IMR-90 (cell line): ENCODE measurements around the gene C1orf52. TPM values are rescaled to one million over a fixed set of nuclear protein-coding genes. Genes with fewer than 3 reads are reported as not detected.
A peak's percentile ranks its signal among the peaks of the same experiment; 100 is the strongest.

ENCODE experiments used
- ATAC-seq: fragments of 200-7000 bp; cut with Tn5 transposase; 2 replicates; pipeline ENCODE4 v1.9.1; 2020; ENCODE audit warnings: low read depth, mild to moderate bottlenecking, moderate library complexity
- BruUV-seq: library from RNA; stranded (reverse); fragments of 400-500 nt; replicated peaks from 2 replicates; lab custom pipeline; 2021; lab: Mats Ljungman, UMichigan
- CTCF ChIA-PET: fragments of 300-600 bp; formaldehyde crosslinking; extraction: SDS; loops from one replicate; lab custom pipeline; 2021; ENCODE audit warnings: antibody characterized with exemption; lab: Yijun Ruan, JAX
- POLR2A ChIA-PET: fragments of 300-600 bp; sonication (Branson Sonifier 250); formaldehyde crosslinking; loops from one replicate; lab custom pipeline; 2022; ENCODE audit warnings: antibody characterized with exemption; ENCODE audit not compliant: unreplicated experiment; lab: Charles Lee
- DNase-seq: peaks from one replicate; pipeline ENCODE4 v3.0.0; 2013
- H2AFZ ChIP-seq: replicated peaks from 2 replicates; pipeline ENCODE3; 2013; ENCODE audit warnings: low read length, mild to moderate bottlenecking; ENCODE audit not compliant: poor library complexity
- H2AK5ac ChIP-seq: 2 replicates; pipeline ENCODE4 v1.6.1; 2013; ENCODE audit warnings: low read depth, low read length, inconsistent platforms
- H2AK9ac ChIP-seq: replicated peaks from 2 replicates; pipeline ENCODE3; 2013; ENCODE audit warnings: mild to moderate bottlenecking, low read depth, low read length, moderate library complexity; ENCODE audit not compliant: poor library complexity
- H2BK120ac ChIP-seq: 2 replicates; pipeline ENCODE4 v1.6.1; 2013; ENCODE audit warnings: low read depth, low read length, inconsistent platforms
- H2BK15ac ChIP-seq: 3 replicates; pipeline ENCODE4 v1.6.1; 2013; ENCODE audit warnings: low read depth, low read length, inconsistent platforms
- H2BK20ac ChIP-seq: 2 replicates; pipeline ENCODE4 v1.6.1; 2013; ENCODE audit warnings: low read depth, mild to moderate bottlenecking, inconsistent platforms, low read length, moderate library complexity
- H2BK5ac ChIP-seq: 2 replicates; pipeline ENCODE4 v1.6.1; 2013; ENCODE audit warnings: mild to moderate bottlenecking, low read depth, low read length, inconsistent platforms; ENCODE audit not compliant: poor library complexity, severe bottlenecking
- H3K14ac ChIP-seq: replicated peaks from 2 replicates; pipeline ENCODE4 v1.6.1; 2013; ENCODE audit warnings: low read depth, low read length, inconsistent platforms
- H3K18ac ChIP-seq: 2 replicates; pipeline ENCODE4 v1.6.1; 2013; ENCODE audit warnings: low read depth, low read length, control low read depth
- H3K23ac ChIP-seq: 2 replicates; pipeline ENCODE4 v1.6.1; 2013; ENCODE audit warnings: low read depth, low read length, inconsistent platforms
- H3K27ac ChIP-seq: 2 replicates; pipeline ENCODE4 v1.5.1; 2013; ENCODE audit warnings: mild to moderate bottlenecking, control low read depth, low read length; ENCODE audit not compliant: insufficient read depth
- H3K27me3 ChIP-seq: 2 replicates; pipeline ENCODE4 v1.6.1; 2013; ENCODE audit warnings: low read length; ENCODE audit not compliant: control insufficient read depth, insufficient read depth
- H3K36me3 ChIP-seq: 2 replicates; pipeline ENCODE4 v1.6.1; 2013; ENCODE audit warnings: low read length, mixed read lengths; ENCODE audit not compliant: control insufficient read depth, insufficient read depth
- H3K4ac ChIP-seq: 2 replicates; pipeline ENCODE4 v1.6.1; 2013; ENCODE audit warnings: low read depth, low read length, inconsistent platforms
- H3K4me1 ChIP-seq: 2 replicates; pipeline ENCODE4 v1.6.1; 2013; ENCODE audit warnings: low read length, mixed read lengths; ENCODE audit not compliant: control insufficient read depth, insufficient read depth
- H3K4me2 ChIP-seq: 2 replicates; pipeline ENCODE4 v1.6.1; 2013; ENCODE audit warnings: low read depth, mild to moderate bottlenecking, control low read depth, low read length, moderate library complexity
- H3K4me3 ChIP-seq: 2 replicates; pipeline ENCODE4 v1.5.1; 2013; ENCODE audit warnings: low read depth, mild to moderate bottlenecking, control low read depth, low read length, moderate library complexity; ENCODE audit not compliant: insufficient read depth
- H3K56ac ChIP-seq: 2 replicates; pipeline ENCODE4 v1.6.1; 2013; ENCODE audit warnings: low read length, inconsistent platforms; ENCODE audit not compliant: insufficient read depth; ENCODE audit errors: extremely low read depth
- H3K79me1 ChIP-seq, 2 experiments: 2 replicates each; pipeline ENCODE4 v1.6.1; 2013; ENCODE audit warnings: low read length in 2 of 2, inconsistent platforms in 1 of 2, low read depth in 1 of 2
- H3K9ac ChIP-seq: 2 replicates; pipeline ENCODE4 v1.6.1; 2013; ENCODE audit warnings: low read depth, low read length, control low read depth
- H3K9me1 ChIP-seq: 2 replicates; pipeline ENCODE4 v1.6.1; 2013; ENCODE audit warnings: low read length, inconsistent platforms; ENCODE audit not compliant: insufficient read depth
- H3K9me3 ChIP-seq: 2 replicates; pipeline ENCODE4 v1.6.1; 2013; ENCODE audit warnings: low read length; ENCODE audit not compliant: control insufficient read depth, insufficient read depth
- H4K20me1 ChIP-seq: 2 replicates; pipeline ENCODE4 v1.6.1; 2013; ENCODE audit warnings: low read length, inconsistent platforms; ENCODE audit not compliant: insufficient read depth
- H4K5ac ChIP-seq: 2 replicates; pipeline ENCODE4 v1.6.1; 2013; ENCODE audit warnings: mild to moderate bottlenecking, low read depth, low read length, control low read depth
- H4K8ac ChIP-seq, 2 experiments: 2 replicates each; pipeline ENCODE4 v1.6.1; 2013; ENCODE audit warnings: low read depth in 2 of 2, low read length in 2 of 2, control low read depth in 1 of 2, inconsistent platforms in 1 of 2
- H4K91ac ChIP-seq: 2 replicates; pipeline ENCODE4 v1.6.1; 2013; ENCODE audit warnings: low read depth, low read length, inconsistent platforms; ENCODE audit not compliant: insufficient read depth
- BHLHE40 ChIP-seq: fragments of 150-350 bp; IDR thresholded peaks from 2 replicates; pipeline ENCODE4 v1.6.1; 2016; ENCODE audit warnings: mild to moderate bottlenecking, low read depth, low read length
- CEBPB ChIP-seq: IDR thresholded peaks from 2 replicates; pipeline ENCODE4 v1.6.1; 2012; ENCODE audit warnings: low read depth, low read length, improper control_type of control experiment
- CHD1 ChIP-seq: IDR thresholded peaks from 2 replicates; pipeline ENCODE4 v1.6.1; 2012; ENCODE audit warnings: low read depth, low read length, improper control_type of control experiment
- FOS ChIP-seq: fragments of 150-350 bp; IDR thresholded peaks from 2 replicates; pipeline ENCODE4 v1.6.1; 2016; ENCODE audit warnings: low read depth, low read length
- MAFK ChIP-seq: IDR thresholded peaks from 2 replicates; pipeline ENCODE4 v1.6.1; 2012; ENCODE audit warnings: low read depth, low read length, improper control_type of control experiment
- MAZ ChIP-seq: IDR thresholded peaks from 2 replicates; pipeline ENCODE4 v1.6.1; 2012; ENCODE audit warnings: low read depth, mild to moderate bottlenecking, low read length, improper control_type of control experiment, moderate library complexity, borderline replicate concordance
- MXI1 ChIP-seq: IDR thresholded peaks from 2 replicates; pipeline ENCODE4 v1.6.1; 2012; ENCODE audit warnings: low read depth, mild to moderate bottlenecking, low read length, moderate library complexity, borderline replicate concordance
- NFE2L2 ChIP-seq: fragments of 150-350 bp; IDR thresholded peaks from 2 replicates; pipeline ENCODE4 v1.6.1; 2016; ENCODE audit warnings: low read depth, mild to moderate bottlenecking, low read length
- POLR2A ChIP-seq: IDR thresholded peaks from 2 replicates; pipeline ENCODE4 v1.6.1; 2012; ENCODE audit warnings: mild to moderate bottlenecking, low read depth, low read length
- RAD21 ChIP-seq: IDR thresholded peaks from 2 replicates; pipeline ENCODE4 v1.6.1; 2012; ENCODE audit warnings: low read length, improper control_type of control experiment
- RCOR1 ChIP-seq: IDR thresholded peaks from 2 replicates; pipeline ENCODE4 v1.6.1; 2012; ENCODE audit warnings: mild to moderate bottlenecking, low read length, improper control_type of control experiment; ENCODE audit not compliant: insufficient replicate concordance
- SMC3 ChIP-seq: fragments of 150-350 bp; IDR thresholded peaks from 2 replicates; pipeline ENCODE4 v1.6.1; 2016; ENCODE audit warnings: low read depth, mild to moderate bottlenecking, antibody characterized with exemption, low read length, moderate library complexity
- WGBS, 2 experiments: methylation state at CpG; one replicate each; pipeline versions ENCODE4 v1.1.5 to v1.1.7; 2013; ENCODE audit warnings: missing lambda C conversion rate in 2 of 2; ENCODE audit not compliant: insufficient read length in 1 of 2; ENCODE audit errors: extremely low coverage in 2 of 2; 5-methylcytosine and 5-hydroxymethylcytosine counted together
- dilution Hi-C: fragments of 300-500 bp; cut with HindIII; formaldehyde crosslinking; loops from one replicate; pipeline ENCODE4 v1.14.3; 2018; ENCODE audit warnings: low sequenced_read_pairs; ENCODE audit not compliant: unreplicated experiment
- in situ Hi-C: fragments of 300-500 bp; cut with MboI; formaldehyde crosslinking; loops from 3 replicates; pipeline ENCODE4 v1.14.3; 2019; ENCODE audit warnings: low sequenced_read_pairs, inconsistent platforms, mixed read lengths
- intact Hi-C: fragments of 100-400 bp; cut with micrococcal nuclease; formaldehyde crosslinking; loops from 2 replicates; pipeline ENCODE4 v1.10.0; 2022
- polyA plus RNA-seq, 3 experiments: library from polyadenylated mRNA; depleted of rRNA; stranded (reverse); fragments of >200 nt; gene quantifications; 2 replicates each; pipeline ENCODE4 v1.2.3, GENCODE V29; 2012; ENCODE audit warnings: low replicate concordance in 1 of 3
- total RNA-seq: library from RNA; depleted of rRNA; stranded (reverse); fragments of >200 nt; gene quantifications from 2 replicates; pipeline ENCODE4 v1.2.3, GENCODE V29; 2012
- TF ChIP-seq, protein P1 (sequence below): conservative IDR thresholded peaks from 2 replicates; pipeline ENCODE4 v1.5.1; 2012; ENCODE audit warnings: mild to moderate bottlenecking, low read depth, low read length, improper control_type of control experiment

Gene C1orf52
- total and polyA plus RNA-seq, 2 of the 4 experiments (the other 2 are of a cell fraction), result 16.3 to 33.5 TPM

DNA sequence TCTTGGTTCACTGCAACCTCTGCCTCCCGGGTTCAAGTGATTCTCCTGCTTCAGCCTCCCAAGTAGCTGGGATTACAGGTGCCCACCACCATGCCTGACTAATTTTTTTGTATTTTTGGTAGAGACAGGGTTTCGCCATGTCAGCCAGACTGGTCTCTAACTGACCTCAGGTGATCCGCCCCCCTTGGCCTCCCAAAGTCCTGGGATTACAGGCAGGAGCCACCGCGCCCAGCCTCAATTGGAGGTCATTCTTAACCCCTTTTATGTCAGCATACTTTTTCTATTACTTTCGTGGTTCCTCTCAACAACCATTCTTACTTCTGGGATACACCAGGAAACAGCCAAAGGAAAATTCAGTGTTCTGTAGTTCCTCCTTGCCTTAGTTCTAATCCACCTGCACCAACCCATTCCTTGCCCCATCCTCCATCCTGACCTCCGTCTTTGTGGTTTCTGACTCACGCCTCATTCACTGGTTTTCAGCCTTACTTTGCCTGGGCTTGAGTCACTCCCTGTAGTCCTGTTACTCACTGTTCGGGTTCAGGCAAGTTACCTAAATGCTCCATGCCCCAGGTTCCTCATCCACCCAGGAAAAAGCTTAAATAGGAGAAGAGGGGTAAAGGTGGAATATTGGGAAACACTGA lies 29.9 kb upstream of the C1orf52 start:
- ChIA-PET POLR2A (no interaction called here), CTCF (no interaction called here)
- DNase-seq (peak; percentile 97), ATAC-seq (peak; percentile 97)
- Histone ChIP-seq H3K36me3 (no peaks in the 10 kb centered on the region), H3K18ac (no peak overlapping the region), H4K8ac (no peak overlapping the region), H3K14ac (no peak overlapping the region), H2BK15ac (no peak overlapping the region), H3K9me1 (peaks cover 4% of the 10 kb centered on the region; the same call in 1 of the 2 replicates), H3K9ac (no peak overlapping the region), H3K4me1 (peaks cover 10% of the 10 kb centered on the region), H3K4me3 (no peak overlapping the region), H3K27me3 (no peaks in the 10 kb centered on the region), H3K9me3 (no peaks in the 10 kb centered on the region), H3K27ac (no peak overlapping the region), H2AK9ac (no peak overlapping the region), H4K20me1 (no peaks in the 10 kb centered on the region), H3K56ac (no peak overlapping the region), H2BK120ac (peak overlapping the region; percentile 39; the same call in 1 of the 2 replicates), H2BK5ac (peak overlapping the region; percentile 8), H2AK5ac (no peak overlapping the region), H3K4me2 (no peak overlapping the region; the same call in 1 of the 2 replicates), H2AFZ (no peak overlapping the region), H3K4ac (no peak overlapping the region; the same call in 1 of the 2 replicates), H4K5ac (no peak overlapping the region), H4K91ac (no peak overlapping the region), H2BK20ac (peak overlapping the region; percentile 30; the same call in 1 of the 2 replicates), H3K23ac (no peak overlapping the region), H3K79me1 (no peaks in the 10 kb centered on the region; a peak in 1 of 4 replicates)
- in situ Hi-C loops, result no loop called here
- no TSS peak for BruUV-seq
- intact Hi-C loops, result no loop called here
- dilution Hi-C loops, result no loop called here
- 61% methylated on average over 5 of the region's 9 CpGs; no CpG with 5 or more reads in 1 of the 2 experiments for WGBS, 2 experiments
- TF ChIP-seq, protein P1, sequence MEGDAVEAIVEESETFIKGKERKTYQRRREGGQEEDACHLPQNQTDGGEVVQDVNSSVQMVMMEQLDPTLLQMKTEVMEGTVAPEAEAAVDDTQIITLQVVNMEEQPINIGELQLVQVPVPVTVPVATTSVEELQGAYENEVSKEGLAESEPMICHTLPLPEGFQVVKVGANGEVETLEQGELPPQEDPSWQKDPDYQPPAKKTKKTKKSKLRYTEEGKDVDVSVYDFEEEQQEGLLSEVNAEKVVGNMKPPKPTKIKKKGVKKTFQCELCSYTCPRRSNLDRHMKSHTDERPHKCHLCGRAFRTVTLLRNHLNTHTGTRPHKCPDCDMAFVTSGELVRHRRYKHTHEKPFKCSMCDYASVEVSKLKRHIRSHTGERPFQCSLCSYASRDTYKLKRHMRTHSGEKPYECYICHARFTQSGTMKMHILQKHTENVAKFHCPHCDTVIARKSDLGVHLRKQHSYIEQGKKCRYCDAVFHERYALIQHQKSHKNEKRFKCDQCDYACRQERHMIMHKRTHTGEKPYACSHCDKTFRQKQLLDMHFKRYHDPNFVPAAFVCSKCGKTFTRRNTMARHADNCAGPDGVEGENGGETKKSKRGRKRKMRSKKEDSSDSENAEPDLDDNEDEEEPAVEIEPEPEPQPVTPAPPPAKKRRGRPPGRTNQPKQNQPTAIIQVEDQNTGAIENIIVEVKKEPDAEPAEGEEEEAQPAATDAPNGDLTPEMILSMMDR, result no peak
- TF ChIP-seq MAZ (peak; percentile 29; the same call in 1 of the 2 replicates), CEBPB (peak; percentile 68; the same call in 1 of the 2 replicates), MXI1 (no peak), NFE2L2 (no peak), BHLHE40 (peak; percentile 59), SMC3 (no peak), MAFK (no peak), RCOR1 (peak; percentile 99), POLR2A (no peak), FOS (peak; percentile 99), CHD1 (no peak), RAD21 (peak; percentile 13; the same call in 1 of the 2 replicates)
